GM18498 (cell line): ENCODE data around the gene TFDP1.

Source experiments
- ATAC-seq: cut with Tn5 transposase; IDR thresholded peaks from one replicate; pipeline ENCODE4 v1.9.1; 2021; ENCODE audit warnings: mild to moderate bottlenecking, moderate library complexity; ENCODE audit not compliant: unreplicated experiment

TFDP1 gene

DNA sequence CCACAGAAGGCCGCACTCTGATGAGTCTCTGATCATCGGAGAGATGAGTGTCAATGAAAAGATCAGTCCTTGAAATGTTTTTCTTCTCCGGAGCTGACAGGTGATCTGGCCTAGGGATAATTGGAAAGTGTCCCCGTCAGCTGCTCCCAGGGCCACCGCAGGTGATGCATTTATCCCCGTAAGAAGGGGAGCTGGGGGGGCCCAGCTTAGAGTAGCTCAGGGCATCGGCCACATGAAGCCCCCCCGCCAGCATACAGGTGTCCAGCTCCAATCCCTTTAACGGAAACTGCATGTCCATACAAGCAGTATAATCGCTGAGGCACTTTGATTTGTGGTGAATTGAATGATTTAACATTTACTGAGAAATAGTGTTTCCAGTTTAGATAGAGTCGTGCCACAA is 45.7 kb downstream of the TFDP1 start:
- ATAC-seq: no peak

DNA sequence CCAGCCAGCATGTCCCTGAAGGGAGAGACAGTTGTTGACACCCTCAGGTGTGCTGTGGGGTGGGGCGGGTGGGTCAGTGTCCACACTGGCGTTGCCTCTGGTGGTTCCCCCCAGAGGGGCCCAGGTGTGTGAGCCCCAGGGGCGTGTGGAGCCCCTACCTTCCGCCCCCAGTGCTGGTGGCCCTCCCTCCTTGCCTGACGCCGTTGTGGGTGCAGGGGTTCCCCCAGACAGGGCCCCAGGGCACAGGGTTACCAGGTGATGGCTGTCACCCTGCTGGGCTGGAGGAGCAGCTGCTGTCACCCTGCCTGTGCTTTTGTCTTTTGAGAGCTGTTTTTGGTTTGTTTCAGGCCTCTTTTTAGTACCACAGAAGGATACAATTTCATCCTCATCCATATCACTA is 46.3 kb downstream of the TFDP1 start:
- no peak for ATAC-seq

DNA sequence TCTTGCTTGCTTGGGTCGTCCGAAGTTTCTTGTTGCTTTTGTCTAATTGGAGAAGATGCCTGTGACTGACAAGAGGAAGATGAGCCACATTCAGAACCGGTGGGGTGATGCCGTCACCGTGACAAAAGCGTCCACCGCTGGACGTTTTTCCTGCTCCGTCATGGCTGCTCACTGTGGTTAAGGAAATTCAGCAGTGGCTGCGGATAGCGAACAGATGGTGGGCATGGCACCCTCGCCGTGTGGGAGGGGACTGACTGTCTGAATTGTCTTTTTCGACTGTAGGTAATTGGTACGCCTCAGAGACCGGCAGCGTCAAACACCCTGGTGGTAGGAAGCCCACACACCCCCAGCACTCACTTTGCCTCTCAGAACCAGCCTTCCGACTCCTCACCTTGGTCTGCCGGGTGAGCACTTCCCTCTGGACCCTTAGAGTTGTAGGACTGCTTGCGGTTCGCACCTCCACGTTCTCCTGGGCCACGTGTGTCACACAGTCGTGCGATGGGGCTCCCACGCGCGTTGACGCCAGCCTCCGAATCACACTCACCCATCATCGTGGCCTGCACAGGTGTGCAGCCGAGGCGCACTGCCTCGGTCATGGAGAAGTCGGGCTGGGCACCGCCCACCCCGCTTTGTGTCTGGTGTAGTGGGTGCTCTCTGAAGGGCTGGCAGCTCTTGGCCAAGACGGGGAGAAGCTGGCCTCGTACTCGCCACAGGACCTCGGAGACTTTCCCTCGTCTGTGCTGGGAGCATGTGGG is 47.0 kb downstream of the TFDP1 start:
- no peak for ATAC-seq

DNA sequence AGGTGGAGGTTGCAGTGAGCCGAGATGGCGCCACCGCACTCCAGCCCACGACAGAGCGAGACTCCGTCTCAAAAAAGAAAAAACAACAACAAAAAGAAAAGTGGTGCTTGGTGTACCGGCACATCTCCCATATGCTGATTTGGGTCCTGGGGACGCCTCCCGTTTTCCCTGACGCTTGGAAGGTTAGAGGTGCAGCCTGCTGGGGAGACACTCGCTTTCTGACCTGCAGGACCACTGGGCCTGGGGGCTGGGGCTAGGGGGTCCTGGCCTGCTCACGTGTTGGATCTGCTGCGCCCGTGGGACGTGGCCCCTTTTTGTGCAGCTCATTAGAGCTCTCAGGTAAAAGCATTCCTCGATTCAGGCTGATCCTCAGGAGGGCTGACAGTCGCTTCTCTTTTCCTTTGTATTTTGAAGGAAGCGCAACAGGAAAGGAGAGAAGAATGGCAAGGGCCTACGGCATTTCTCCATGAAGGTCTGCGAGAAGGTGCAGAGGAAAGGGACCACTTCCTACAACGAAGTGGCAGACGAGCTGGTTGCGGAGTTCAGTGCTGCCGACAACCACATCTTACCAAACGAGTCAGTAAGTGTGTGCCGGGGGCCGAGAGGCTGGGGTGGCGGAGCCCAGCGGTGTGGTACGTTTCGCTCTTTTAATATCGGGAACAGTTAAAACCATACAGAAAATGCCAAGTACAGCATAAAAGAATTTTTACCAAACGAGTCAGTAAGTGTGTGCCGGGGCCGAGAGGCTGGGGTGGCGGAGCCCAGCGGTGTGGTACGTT is 48.3 kb downstream of the TFDP1 start:
- no peak for ATAC-seq

DNA sequence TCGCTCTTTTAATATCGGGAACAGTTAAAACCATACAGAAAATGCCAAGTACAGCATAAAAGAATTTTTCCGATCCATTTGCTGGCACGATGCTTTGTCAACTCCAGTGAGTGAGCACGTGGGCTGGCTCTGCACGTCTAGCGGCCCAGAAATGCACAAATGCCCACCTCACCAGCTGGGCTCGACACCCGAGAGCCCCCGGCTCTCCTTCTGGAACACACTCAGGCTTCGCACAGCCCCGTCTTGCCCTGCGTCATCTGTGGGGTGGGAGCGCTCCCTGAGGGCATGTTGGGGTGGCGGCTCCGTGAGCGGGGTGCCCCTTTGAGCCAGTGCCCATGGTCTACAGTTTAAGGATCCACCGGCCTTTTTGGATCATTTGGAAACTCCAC is 48.9 kb downstream of the TFDP1 start:
- no peak for ATAC-seq

DNA sequence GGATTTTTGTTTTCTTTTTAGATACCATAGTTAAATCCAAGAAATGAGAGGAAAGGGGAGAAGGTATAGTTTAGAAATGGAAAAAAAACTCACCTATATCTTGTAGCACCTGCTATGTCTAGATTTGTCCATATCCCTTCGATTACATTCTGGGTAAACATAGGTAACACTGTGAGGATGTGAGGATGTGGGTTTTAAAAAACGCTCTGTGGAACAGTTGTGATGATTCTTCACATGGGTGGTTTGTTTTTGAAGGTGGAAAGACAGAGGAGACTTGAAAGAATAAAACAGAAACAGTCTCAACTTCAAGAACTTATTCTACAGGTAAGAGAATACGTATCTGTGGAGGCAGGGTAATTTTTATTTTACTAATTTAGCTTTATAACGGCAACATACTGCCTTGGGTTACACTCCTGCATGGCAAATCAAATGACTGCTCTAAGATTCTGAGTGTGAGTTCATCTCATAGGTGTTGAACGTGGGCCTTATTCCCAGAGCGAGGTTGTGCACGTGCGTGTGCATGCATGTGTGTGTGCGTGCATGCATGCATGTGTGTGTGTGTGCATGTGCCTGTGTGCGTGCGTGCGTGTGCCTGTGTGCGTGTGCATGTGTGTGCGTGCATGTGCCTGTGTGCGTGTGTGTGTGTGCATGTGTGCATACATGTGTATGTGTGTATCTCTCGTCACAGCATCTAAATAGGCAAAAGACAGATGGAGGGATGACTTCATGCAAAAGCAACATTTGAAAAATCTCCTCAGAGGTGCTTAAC is 49.9 kb downstream of the TFDP1 start:
- ATAC-seq: no peak

DNA sequence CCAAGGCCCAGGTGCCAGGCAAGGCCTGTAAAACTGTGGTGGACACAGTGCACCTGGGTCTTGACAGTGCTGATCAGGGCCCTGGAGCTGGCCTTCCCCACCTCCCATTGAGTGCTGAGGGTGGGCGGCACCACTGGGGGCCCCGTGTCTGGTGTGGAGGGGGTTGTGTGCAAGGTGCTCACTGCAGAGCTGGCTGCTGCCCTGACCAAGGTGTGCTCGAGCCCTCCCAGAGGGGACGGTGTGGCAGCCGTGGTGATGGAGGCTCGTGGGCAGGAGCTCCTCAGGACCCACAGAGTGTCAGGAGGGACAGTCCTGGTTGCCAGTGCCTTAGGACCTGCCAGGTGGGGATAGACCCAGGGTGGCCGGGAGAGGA is 50.5 kb downstream of the TFDP1 start:
- no peak for ATAC-seq

DNA sequence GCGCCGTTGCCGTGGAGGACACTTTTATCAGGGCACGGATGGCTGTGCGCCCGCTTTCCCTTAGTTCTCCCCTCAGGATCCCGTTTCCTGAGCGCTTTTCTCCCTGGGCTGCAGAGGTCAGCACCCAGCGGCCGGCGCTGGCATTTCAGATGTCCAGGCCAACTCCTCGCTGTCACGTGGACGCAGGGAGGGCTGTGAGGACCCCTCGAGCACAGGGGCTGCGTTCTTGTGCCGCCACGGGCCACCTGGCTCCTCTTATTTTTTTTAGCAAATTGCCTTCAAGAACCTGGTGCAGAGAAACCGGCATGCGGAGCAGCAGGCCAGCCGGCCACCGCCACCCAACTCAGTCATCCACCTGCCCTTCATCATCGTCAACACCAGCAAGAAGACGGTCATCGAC is 51.2 kb downstream of the TFDP1 start:
- ATAC-seq: no peak

DNA sequence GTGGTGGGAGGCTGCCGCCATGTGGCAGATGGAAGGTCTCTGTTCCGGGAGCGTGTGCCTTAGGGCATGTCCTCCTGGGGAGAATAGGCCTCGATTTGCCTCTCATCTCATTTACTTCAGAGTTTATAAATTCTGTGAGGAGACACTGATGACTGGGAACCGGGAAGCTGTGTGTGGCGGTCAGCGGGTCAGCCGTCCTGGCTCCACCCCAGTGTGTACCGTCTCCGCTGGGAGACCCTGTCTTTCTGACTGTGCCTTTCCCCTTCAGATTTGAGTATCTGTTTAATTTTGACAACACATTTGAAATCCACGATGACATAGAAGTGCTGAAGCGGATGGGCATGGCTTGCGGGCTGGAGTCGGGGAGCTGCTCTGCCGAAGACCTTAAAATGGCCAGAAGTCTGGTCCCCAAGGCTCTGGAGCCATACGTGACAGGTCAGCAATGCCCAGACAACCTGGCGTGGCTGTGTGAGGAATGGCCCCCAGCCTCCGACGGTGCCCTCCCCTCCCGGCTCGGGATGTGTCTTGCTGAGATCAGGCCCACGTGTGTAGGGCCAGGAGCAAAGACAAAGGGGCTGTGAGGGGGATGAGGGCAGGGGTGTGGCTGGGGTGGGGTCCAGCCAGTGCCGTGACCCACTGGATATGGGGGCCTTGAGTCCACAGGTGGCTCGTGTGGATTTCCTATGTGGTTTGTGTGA is 51.9 kb downstream of the TFDP1 start:
- ATAC-seq: no peak

DNA sequence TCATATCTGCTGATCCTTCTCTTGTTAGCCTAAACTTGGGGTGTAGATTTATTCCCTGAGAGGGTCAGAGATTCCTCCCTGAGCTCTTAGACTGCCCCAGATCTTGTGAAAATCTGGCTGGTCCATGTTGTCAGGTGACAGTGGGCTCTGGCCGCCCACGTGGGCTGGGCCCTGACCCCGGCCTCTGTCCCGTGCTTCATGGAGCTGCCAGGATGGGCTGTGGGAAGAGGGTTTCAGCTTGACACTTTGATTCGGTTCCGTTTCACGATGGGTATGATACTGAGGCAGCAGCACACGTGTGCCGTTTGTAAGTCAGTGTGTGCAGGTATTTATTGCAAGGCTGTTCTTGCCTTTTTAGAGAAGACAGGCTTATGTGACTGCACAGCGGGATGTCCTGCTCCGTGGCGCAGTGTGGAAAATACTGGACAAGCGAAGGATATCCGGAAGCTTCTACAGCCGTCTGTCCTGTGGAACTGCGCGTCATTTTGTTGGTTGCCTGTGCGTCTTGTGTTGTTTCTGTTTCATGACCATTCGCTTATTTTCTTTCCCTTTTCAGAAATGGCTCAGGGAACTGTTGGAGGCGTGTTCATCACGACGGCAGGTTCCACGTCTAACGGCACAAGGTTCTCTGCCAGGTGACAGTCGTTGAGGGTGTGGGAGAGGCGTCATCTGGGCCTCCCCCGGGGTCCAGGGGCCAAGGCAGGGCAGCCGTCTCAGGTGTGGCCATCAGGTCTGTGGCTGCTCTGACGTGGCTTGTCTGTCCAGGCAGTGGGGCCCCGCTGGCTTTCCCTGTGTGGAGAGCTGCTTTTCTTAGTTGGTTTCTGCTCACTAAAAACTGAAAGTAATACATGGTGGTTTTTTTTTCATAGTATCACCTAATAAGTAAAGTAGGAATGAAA is 53.0 kb downstream of the TFDP1 start:
- no peak for ATAC-seq

DNA sequence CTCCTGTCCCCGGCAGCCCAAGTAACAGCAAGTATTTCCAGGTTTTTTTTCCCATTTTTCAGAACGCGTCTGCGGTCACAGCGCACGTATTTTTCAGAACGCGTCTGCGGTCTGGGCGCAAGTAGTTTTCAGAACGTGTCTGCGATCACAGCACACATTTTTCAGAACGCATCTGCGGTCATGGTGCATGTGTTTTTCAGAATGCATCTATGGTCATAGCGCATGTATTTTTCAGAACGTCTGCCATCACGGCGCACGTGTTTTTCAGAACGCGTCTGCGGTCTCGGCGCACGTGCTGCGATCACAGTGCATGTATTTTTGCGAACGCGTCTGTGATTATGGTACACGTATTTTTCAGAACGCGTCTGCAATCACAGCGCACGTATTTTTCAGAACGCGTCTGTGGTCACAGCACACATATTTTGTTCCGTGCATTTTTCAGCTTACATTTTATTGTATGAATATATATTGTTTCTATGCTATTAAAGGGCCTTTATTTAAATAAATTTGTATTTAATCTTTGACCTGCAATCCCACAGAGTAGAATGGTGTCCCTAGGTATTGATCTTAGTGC is 53.7 kb downstream of the TFDP1 start:
- ATAC-seq: no peak

DNA sequence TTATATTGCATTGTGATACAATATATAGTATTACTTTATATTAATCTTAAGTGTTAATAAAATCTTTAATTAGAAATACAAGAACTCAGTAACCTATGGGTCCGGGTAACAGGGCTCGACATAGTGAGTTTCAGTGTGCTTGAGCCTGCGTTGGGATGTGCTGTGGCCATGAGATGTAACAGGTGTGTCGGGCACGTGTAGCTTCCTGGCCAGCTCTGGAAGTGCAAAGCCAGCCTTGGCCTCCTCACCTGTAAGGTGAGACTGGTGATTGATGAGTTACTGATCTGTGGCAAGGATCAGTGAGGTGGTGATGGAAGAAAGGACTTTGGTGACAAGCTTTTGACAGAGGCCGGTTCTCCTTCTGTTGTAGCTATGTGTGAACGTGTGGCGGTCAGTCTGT is 54.3 kb downstream of the TFDP1 start:
- no peak for ATAC-seq

DNA sequence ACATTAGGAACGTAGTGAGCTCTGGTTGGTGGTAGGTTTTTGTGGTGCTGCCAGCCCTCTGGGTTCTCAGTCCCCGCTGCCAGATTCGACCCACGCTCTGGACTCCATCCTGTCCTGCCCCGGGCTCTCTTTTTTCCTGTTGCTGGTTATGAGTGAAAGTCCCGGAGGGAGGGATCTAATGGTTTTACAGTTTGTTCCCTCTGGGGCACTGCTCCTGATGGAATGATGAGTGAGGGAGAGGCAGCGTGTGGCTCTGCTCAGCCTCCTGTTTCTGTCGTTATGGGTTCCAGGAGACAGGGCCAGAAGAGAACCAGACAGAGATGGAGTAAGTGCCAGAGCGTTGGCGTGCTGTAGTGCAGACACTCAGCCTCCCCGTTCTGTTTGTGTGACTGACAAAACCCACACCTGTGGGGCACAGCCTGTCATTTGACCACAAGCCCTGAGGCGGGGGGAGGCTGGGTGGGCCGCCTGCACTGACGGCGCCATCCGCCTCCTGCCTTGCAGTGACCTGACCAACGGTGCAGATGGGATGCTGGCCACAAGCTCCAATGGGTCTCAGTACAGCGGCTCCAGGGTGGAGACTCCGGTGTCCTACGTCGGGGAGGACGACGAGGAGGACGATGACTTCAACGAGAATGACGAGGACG is 55.2 kb downstream of the TFDP1 start:
- no peak for ATAC-seq

DNA sequence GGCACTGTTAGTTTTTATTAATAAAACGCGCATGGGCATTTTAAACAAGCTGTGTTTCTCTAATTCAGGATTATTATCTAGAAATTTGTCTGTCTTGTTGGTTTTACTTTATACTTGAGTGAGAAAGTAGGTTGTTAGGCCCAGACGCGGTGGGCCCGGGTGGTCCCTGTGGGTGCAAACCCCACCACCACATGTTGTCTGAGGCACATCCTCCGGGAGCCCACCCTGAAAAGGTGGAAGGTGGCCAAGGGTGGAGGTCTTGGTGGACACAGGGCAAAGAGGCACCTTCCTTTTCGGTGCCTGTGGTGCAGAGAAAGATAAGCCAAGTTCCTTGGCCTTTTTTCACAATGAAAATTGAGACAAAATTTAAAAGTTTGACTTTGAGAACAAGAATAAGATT is 56.9 kb downstream of the TFDP1 start:
- no peak for ATAC-seq

DNA sequence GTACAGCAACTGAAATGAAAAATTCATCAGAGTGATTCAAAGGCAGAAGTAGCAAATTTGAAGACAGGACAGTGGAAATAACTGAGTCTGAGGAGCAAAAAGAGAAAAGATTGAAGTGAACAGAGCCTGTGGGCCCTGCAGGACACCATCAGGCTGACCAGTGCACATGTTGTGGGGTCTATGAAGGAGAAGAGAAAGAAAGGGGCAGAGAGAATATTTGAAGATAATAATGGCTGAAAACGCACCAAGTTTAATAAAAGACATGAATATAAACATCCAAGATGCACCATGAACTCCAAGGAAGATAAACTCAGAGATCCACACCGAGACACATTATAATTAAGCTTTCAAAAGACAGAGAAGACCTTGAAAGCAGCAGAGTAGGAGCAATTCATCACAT is 58.0 kb downstream of the TFDP1 start:
- ATAC-seq: no peak

DNA sequence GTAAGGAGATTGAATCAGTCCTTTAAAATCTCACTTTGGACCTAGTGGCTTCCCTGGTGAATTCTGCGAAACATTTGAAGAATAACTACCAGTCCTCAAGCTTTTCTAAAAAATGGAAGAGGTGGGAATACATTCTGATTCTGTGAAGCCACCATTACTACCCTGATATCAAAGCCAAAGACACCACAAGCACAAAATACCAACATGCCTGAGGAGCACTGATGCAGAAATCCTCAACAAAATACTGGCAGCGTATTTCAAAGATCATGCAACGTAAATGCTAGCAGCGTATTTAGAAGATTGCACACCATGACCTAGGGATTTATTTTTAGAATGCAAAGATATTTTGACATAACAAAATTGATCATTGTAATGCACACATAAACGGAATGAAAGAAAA is 59.0 kb downstream of the TFDP1 start:
- no peak for ATAC-seq

DNA sequence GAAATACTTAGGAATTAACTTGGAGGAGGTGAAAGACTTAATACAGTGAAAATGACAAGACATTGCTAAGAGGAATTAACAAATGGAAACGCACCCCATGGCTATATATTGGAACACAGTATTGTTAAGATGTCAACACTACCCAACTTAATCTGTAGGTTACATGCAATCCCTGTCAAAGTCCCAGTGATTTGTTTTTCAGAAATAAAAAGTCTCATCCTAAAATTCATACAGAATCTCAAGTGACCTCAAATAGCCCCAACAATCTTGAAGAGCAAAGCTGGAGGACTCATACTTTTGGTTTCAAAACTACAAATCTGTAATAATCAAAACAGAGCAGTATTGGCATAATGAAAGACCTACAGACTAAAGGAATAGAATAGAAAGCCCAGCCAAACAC is 60.2 kb downstream of the TFDP1 start:
- ATAC-seq: no peak

DNA sequence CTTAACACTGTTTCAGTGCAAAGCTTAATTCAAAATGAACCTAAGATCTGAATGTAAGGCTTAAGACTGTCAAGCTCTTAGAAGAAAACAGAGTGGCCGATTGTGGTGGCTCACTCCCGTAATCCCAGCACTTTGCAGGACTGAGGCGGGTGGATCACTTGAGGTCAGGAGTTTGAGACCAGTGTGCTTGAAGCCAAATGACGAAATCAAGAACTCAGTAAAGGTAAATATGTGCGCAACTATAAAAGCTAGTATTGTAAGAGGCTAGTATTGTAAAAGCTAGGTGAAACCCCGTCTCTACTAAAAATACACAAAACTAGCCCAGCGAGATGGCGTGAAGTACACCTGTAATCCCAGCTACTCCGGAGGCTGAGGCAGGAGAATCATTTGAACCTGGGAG is 60.8 kb downstream of the TFDP1 start:
- ATAC-seq: no peak

DNA sequence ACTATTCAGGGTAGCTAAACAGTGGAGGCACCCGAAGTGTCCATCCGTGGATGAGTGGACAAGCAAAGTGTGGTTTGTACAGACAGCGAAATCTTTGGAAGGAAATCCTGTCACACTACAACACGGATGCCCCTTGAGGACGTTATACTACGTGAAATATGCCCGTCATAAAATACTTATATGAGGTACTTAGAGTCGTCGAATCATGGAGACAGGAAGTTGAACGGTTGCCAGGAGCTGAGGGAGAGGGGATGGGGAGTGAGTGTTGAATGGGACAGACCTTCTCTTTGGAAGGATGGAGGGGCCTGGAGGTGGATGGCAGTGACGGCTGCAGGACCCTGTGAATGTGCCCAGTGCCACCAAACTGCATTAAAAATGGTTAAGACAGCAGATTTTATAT is 61.8 kb downstream of the TFDP1 start:
- no peak for ATAC-seq
